GM12878 (cell line): ENCODE data around the gene SRRM5.

Source experiments
- CTCF ChIP-seq, 3 experiments: IDR thresholded peaks in 2 of 3; conservative IDR thresholded peaks in 1 of 3; 2 replicates each; pipeline ENCODE4 v1.5.1; 2011; ENCODE audit warnings: low read depth in 3 of 3, low read length in 3 of 3, mild to moderate bottlenecking in 3 of 3, control low read depth in 2 of 3, moderate library complexity in 2 of 3, inconsistent platforms in 1 of 3, mixed read lengths in 1 of 3; ENCODE audit not compliant: control insufficient read depth in 2 of 3, insufficient read depth in 1 of 3; ENCODE audit errors: extremely low read depth in 1 of 3
- E2F4 ChIP-seq: IDR thresholded peaks from 2 replicates; pipeline ENCODE4 v1.6.1; 2012; ENCODE audit warnings: low read depth, low read length, improper control_type of control experiment
- EZH2 ChIP-seq: IDR thresholded peaks from 2 replicates; pipeline ENCODE4 v1.6.1; 2012; ENCODE audit warnings: low read depth, mild to moderate bottlenecking, control low read depth, inconsistent platforms, low read length, borderline replicate concordance; ENCODE audit not compliant: control insufficient read depth
- LARP7 ChIP-seq: fragments of 450-650 bp; IDR thresholded peaks from 2 replicates; pipeline ENCODE4 v1.6.1; 2017; ENCODE audit warnings: mild to moderate bottlenecking
- POLR2AphosphoS5 ChIP-seq: IDR thresholded peaks from 2 replicates; pipeline ENCODE4 v1.6.1; 2011; ENCODE audit warnings: mild to moderate bottlenecking, low read length, inconsistent platforms
- RELA ChIP-seq: fragments of 450-650 bp; IDR thresholded peaks from 2 replicates; pipeline ENCODE4 v1.8.0; 2014; ENCODE audit warnings: borderline replicate concordance; ENCODE audit not compliant: partially characterized antibody
- SUZ12 ChIP-seq: fragments of 200-600 bp; sonication (generic); IDR thresholded peaks from one replicate; pipeline ENCODE4 v1.6.1; 2018; ENCODE audit warnings: antibody characterized with exemption, mild to moderate bottlenecking; ENCODE audit not compliant: unreplicated experiment
- YY1 ChIP-seq: IDR thresholded peaks from 2 replicates; pipeline ENCODE4 v1.6.1; 2011; ENCODE audit warnings: low read depth, mild to moderate bottlenecking, low read length

- TF ChIP-seq EZH2 = no peak
- no peak for TF ChIP-seq E2F4
- peak; percentile 70 to 75 (median 70) for TF ChIP-seq CTCF (IDR thresholded peaks at IDR 0.05 in 2 of 3, conservative IDR thresholded peaks at IDR 0.05 in 1 of 3; ENCODE audit: control insufficient read depth in 2 of 3, extremely low read depth in 1 of 3, insufficient read depth in 1 of 3, low read depth in 3 of 3, low read length in 3 of 3)
- no peak for TF ChIP-seq LARP7
- TF ChIP-seq YY1 = no peak
- no peak for TF ChIP-seq RELA
- no peak for TF ChIP-seq POLR2AphosphoS5
- no peak for TF ChIP-seq SUZ12
These were observed 40.1 kb downstream of the SRRM5 start for GRCh38 chr19:43651758-43652545.
